CD1c-positive myeloid dendritic cell (primary cell): ENCODE results near the gene BNC1.
"Not testable (repeated sequence)": the region's sequence is repeated elsewhere in the genome, so short reads cannot be mapped to it uniquely, and the experiment has no call there.

Experiments used
- DNase-seq: peaks from one replicate; pipeline ENCODE4 v3.0.0-alpha.2; 2016; ENCODE audit errors: extremely low spot score

The BNC1 gene

GRCh38 chr15:83248151-83249029 lies 36.1 kb downstream of the BNC1 start:
- peak; percentile 69 for DNase-seq

GRCh38 chr15:83243634-83244033 lies 40.8 kb downstream of the BNC1 start:
- no peak for DNase-seq

- no peak for DNase-seq
Observed at GRCh38 chr15:83230242-83230641, 54.2 kb downstream of the BNC1 start.

GRCh38 chr15:83225449-83225848 lies 59.0 kb downstream of the BNC1 start:
- DNase-seq = no peak

GRCh38 chr15:83221781-83222180 lies 62.7 kb downstream of the BNC1 start:
- not testable (repeated sequence) for DNase-seq

GRCh38 chr15:83219026-83219425 lies 65.4 kb downstream of the BNC1 start:
- no peak for DNase-seq

GRCh38 chr15:83215306-83215705 lies 69.2 kb downstream of the BNC1 start:
- no peak for DNase-seq

- DNase-seq = no peak
Observed at GRCh38 chr15:83210619-83211018, 73.8 kb downstream of the BNC1 start.

- no peak for DNase-seq
Observed at GRCh38 chr15:83209333-83209732, 75.1 kb downstream of the BNC1 start.

- DNase-seq = no peak
Observed at GRCh38 chr15:83208367-83208661, 76.2 kb downstream of the BNC1 start.

- peak; percentile 36 for DNase-seq
Observed at GRCh38 chr15:83207660-83208366, 76.7 kb downstream of the BNC1 start, which contains the start of gene HDGFL3. TSS of gene HDGFL3 (minus strand) at chr15:83207823. CDS start at chr15:83207414, 409 bp downstream.

- peak; percentile 21 for DNase-seq
Observed at GRCh38 chr15:83207009-83207659, 77.3 kb downstream of the BNC1 start.

- DNase-seq = no peak
Observed at GRCh38 chr15:83206526-83207008, 77.9 kb downstream of the BNC1 start.
